Activated CD8-positive, alpha-beta T cell treated with anti-CD3 and anti-CD28 coated beads, Interleukin-2, amount 10 ng/mL, durations not matched to agents 7 days and 5 days (primary cell): ENCODE measurements around the gene ZMYND15. TPM values are rescaled to one million over a fixed set of nuclear protein-coding genes. Genes with fewer than 3 reads are reported as not detected.
"Not testable (repeated sequence)": the region's sequence is repeated elsewhere in the genome, so short reads cannot be mapped to it uniquely, and the experiment has no call there.

Source experiments
- ATAC-seq: fragments of 150-1000 bp; cut with Tn5 transposase; one replicate; pipeline ENCODE4 v1.10.0; 2021; ENCODE audit warnings: moderate library complexity
- CTCF ChIA-PET: fragments of 350-600 bp; sonication (Branson Sonifier 250); formaldehyde crosslinking; loops from one replicate; lab custom pipeline; 2021; ENCODE audit warnings: antibody characterized with exemption; lab: Charles Lee
- POLR2A ChIA-PET: fragments of 350-600 bp; sonication (Branson Sonifier 250); formaldehyde crosslinking; loops from one replicate; lab custom pipeline; 2021; ENCODE audit warnings: antibody characterized with exemption; lab: Charles Lee
- DNase-seq: peaks from one replicate; pipeline ENCODE4 v3.0.0-alpha.2; 2020
- H3K27ac Mint-ChIP-seq: one replicate; pipeline ENCODE4 v1.8.0; 2021; ENCODE audit warnings: mild to moderate bottlenecking, mixed read lengths
- H3K27me3 Mint-ChIP-seq: one replicate; pipeline ENCODE4 v1.8.0; 2021; ENCODE audit warnings: low read depth, mixed read lengths
- H3K36me3 Mint-ChIP-seq: one replicate; pipeline ENCODE4 v1.8.0; 2021; ENCODE audit warnings: low read depth, mixed read lengths
- H3K4me1 Mint-ChIP-seq: one replicate; pipeline ENCODE4 v1.8.0; 2021; ENCODE audit warnings: low read depth, mixed read lengths
- H3K4me3 Mint-ChIP-seq: one replicate; pipeline ENCODE4 v1.8.0; 2021; ENCODE audit warnings: mild to moderate bottlenecking, mixed read lengths
- H3K9me3 Mint-ChIP-seq: one replicate; pipeline ENCODE4 v1.8.0; 2022; ENCODE audit warnings: mixed read lengths; ENCODE audit not compliant: insufficient read depth
- total RNA-seq, 2 experiments: library from RNA; stranded (reverse); gene quantifications; one replicate each; pipeline ENCODE4 v1.2.3, GENCODE V29; 2021

The ZMYND15 gene, protein sequence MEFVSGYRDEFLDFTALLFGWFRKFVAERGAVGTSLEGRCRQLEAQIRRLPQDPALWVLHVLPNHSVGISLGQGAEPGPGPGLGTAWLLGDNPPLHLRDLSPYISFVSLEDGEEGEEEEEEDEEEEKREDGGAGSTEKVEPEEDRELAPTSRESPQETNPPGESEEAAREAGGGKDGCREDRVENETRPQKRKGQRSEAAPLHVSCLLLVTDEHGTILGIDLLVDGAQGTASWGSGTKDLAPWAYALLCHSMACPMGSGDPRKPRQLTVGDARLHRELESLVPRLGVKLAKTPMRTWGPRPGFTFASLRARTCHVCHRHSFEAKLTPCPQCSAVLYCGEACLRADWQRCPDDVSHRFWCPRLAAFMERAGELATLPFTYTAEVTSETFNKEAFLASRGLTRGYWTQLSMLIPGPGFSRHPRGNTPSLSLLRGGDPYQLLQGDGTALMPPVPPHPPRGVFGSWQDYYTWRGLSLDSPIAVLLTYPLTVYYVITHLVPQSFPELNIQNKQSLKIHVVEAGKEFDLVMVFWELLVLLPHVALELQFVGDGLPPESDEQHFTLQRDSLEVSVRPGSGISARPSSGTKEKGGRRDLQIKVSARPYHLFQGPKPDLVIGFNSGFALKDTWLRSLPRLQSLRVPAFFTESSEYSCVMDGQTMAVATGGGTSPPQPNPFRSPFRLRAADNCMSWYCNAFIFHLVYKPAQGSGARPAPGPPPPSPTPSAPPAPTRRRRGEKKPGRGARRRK
- total RNA-seq = not detected

- Mint-ChIP-seq H3K27ac (peak within 1 kb of the TSS; percentile 57), H3K27me3 (peaks cover 19% of the 10 kb centered on the region), H3K9me3 (no peaks in the 10 kb centered on the region), H3K4me1 (peaks cover 23% of the 10 kb centered on the region), H3K36me3 (no peaks in the 10 kb centered on the region), H3K4me3 (peak within 1 kb of the TSS; percentile 77)
- CTCF ChIA-PET = interaction anchor here (2.0 kb wide), 1 partner anchor 51 kb away, joined by 9 read pairs; no protein-coding TSS in a partner anchor
- peak; percentile 59 for DNase-seq
- ATAC-seq = peak; percentile 81
- POLR2A ChIA-PET = no interaction called here
Observed at GRCh38 chr17:4739122-4740024, at the start of gene ZMYND15, which contains the start of gene CXCL16. ZMYND15 (plus strand) TSS chr17:4739833; CDS start chr17:4740549, 716 bp downstream. CXCL16 (minus strand) TSS chr17:4739928; CDS start chr17:4739339, 589 bp downstream.

GRCh38 chr17:4689872-4690271 lies 49.8 kb upstream of the ZMYND15 start:
- not testable (repeated sequence) for H3K4me3 Mint-ChIP-seq
- H3K36me3 Mint-ChIP-seq = peaks cover 58% of the 10 kb centered on the region

DNA sequence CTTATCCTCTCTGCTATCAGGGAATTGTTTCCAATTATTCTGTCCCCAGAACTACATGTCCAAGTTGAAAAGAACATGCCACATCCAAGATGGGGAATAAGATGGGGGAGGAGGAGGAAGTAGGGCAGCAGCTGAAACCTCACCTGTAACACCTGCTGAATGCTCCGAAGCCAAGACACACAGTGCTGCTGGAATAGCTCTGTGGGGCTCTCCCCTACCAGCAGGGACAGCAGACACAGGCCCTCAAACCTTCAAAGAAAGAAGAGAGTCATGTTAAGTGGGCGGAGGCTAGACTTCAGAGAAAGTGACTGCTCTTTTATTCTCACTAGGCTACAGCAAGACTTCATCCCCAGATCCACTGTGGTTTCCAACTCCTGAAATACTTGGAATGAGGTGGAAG lies 48.9 kb upstream of the ZMYND15 start:
- Mint-ChIP-seq H3K9me3 (no peaks in the 10 kb centered on the region), H3K36me3 (peaks cover 56% of the 10 kb centered on the region), H3K27ac (no peak overlapping the region), H3K4me1 (peaks cover 2% of the 10 kb centered on the region), H3K27me3 (no peaks in the 10 kb centered on the region), H3K4me3 (no peak overlapping the region)
- ATAC-seq (no peak), DNase-seq (no peak)
- CTCF ChIA-PET = no interaction called here
- POLR2A ChIA-PET = interaction anchor here (2.4 kb wide), 1 partner anchor 12 kb away, joined by 8 read pairs; no protein-coding TSS in a partner anchor

More at GRCh38 chr17:4689872-4690271, 49.8 kb upstream of the ZMYND15 start:
- CTCF ChIA-PET, ATAC-seq, H3K27me3 Mint-ChIP-seq, DNase-seq, H3K4me1 Mint-ChIP-seq, H3K27ac Mint-ChIP-seq, H3K9me3 Mint-ChIP-seq: not testable (repeated sequence)
- POLR2A ChIA-PET = interaction anchor here (2.4 kb wide), 1 partner anchor 13 kb away, joined by 8 read pairs; no protein-coding TSS in a partner anchor

- no peak for ATAC-seq
- H3K4me1 Mint-ChIP-seq = peaks cover 12% of the 10 kb centered on the region
- no peak overlapping the region for H3K27ac Mint-ChIP-seq
- no peaks in the 10 kb centered on the region for H3K27me3 Mint-ChIP-seq
- CTCF ChIA-PET = no interaction called here
- H3K9me3 Mint-ChIP-seq = no peaks in the 10 kb centered on the region
- no peak for DNase-seq
- H3K36me3 Mint-ChIP-seq = peaks cover 60% of the 10 kb centered on the region
- H3K4me3 Mint-ChIP-seq = no peak overlapping the region
- POLR2A ChIA-PET = interaction anchor here (2.4 kb wide), 1 partner anchor 11 kb away, joined by 8 read pairs; no protein-coding TSS in a partner anchor
Observed at GRCh38 chr17:4691686-4692085, 47.9 kb upstream of the ZMYND15 start.

DNA sequence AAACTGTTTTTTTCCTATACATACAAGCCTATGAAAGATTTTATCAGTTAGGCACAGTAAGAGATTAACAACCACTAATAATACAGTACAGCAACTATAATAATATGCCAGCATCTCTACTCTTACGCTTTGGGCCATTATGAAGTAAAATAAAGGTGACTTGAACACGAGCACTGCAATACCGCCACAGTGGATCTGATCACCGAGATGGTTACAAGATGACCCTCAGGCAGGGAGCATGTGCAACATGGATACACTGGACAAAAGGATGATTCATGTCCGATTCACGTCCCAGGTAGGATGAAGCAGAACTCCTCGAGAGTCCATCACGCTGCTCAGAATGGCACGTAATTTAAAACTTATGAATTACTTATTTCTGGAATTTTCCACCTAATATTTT lies 46.2 kb upstream of the ZMYND15 start:
- Mint-ChIP-seq H3K27ac (no peak overlapping the region), H3K36me3 (peaks cover 57% of the 10 kb centered on the region), H3K27me3 (no peaks in the 10 kb centered on the region), H3K4me1 (peaks cover 16% of the 10 kb centered on the region), H3K9me3 (no peaks in the 10 kb centered on the region), H3K4me3 (no peak overlapping the region)
- DNase-seq = no peak
- ChIA-PET POLR2A (no interaction called here), CTCF (no interaction called here)
- ATAC-seq = no peak

DNA sequence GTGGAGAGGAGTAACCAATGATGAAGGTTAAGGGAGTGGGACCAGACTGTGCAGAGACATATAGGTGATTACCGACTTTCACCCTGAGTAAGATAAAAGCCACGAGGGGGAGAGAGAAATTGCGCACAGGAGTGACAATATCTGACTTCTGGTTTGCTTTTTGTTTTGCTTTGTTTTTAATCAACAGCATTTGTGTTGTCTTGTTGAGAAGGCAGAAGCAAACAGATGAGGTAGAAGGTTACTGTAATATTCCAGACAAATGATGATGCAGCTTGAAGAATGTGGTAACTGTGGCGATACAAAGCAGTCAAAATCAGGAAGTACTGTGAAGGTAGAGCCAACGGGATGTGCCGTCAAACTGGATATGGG lies 43.2 kb upstream of the ZMYND15 start:
- Mint-ChIP-seq H3K27ac (peak overlapping the region; percentile 77), H3K9me3 (no peaks in the 10 kb centered on the region), H3K36me3 (peaks cover 33% of the 10 kb centered on the region), H3K4me3 (peak overlapping the region; percentile 17), H3K27me3 (no peaks in the 10 kb centered on the region), H3K4me1 (peaks cover 23% of the 10 kb centered on the region)
- no peak for DNase-seq
- ChIA-PET CTCF (interaction anchor here (0.9 to 1.0 kb wide), 2 partner anchors 14 to 207 kb away, joined by 3 read pairs; partner anchors contain the start of genes ARRB2 and CHRNE), POLR2A (no interaction called here)
- peak; percentile 80 for ATAC-seq

- H3K4me3 Mint-ChIP-seq, DNase-seq, H3K27ac Mint-ChIP-seq, CTCF ChIA-PET, H3K9me3 Mint-ChIP-seq, POLR2A ChIA-PET, ATAC-seq, H3K27me3 Mint-ChIP-seq: not testable (repeated sequence)
- Mint-ChIP-seq H3K36me3 (peaks cover 22% of the 10 kb centered on the region), H3K4me1 (peaks cover 46% of the 10 kb centered on the region)
Observed at GRCh38 chr17:4699401-4700056, 40.1 kb upstream of the ZMYND15 start.

- Mint-ChIP-seq H3K4me3 (no peak overlapping the region), H3K4me1 (peaks cover 54% of the 10 kb centered on the region), H3K36me3 (peaks cover 28% of the 10 kb centered on the region), H3K9me3 (no peaks in the 10 kb centered on the region), H3K27me3 (no peaks in the 10 kb centered on the region), H3K27ac (no peak overlapping the region)
- ATAC-seq = no peak
- ChIA-PET CTCF (interaction anchor here (0.8 to 1.3 kb wide), 2 partner anchors 9 to 89 kb away, joined by 4 read pairs; partner anchors contain the start of gene ARRB2), POLR2A (interaction anchor here (0.7 kb wide), 1 partner anchor 9 kb away, joined by 3 read pairs; the partner anchor contains the start of gene ARRB2)
- no peak for DNase-seq
Observed at GRCh38 chr17:4701116-4701515, 38.5 kb upstream of the ZMYND15 start.

- H3K4me3 Mint-ChIP-seq = peak overlapping the region; percentile 88
- no peaks in the 10 kb centered on the region for H3K27me3 Mint-ChIP-seq
- CTCF ChIA-PET = interaction anchor here (1.0 to 2.1 kb wide), 5 partner anchors 11 to 277 kb away, joined by 3 to 6 read pairs (median 5); no protein-coding TSS in a partner anchor
- peaks cover 56% of the 10 kb centered on the region for H3K4me1 Mint-ChIP-seq
- peak overlapping the region; percentile 99 for H3K27ac Mint-ChIP-seq
- peaks cover 21% of the 10 kb centered on the region for H3K36me3 Mint-ChIP-seq
- no peak for DNase-seq
- no peaks in the 10 kb centered on the region for H3K9me3 Mint-ChIP-seq
- no peak for ATAC-seq
- POLR2A ChIA-PET = interaction anchor here (0.9 to 1.6 kb wide), 9 partner anchors 9 to 196 kb away, joined by 3 to 9 read pairs (median 4); partner anchors contain the start of genes C17orf107, GLTPD2, MED11 and PLD2
Observed at GRCh38 chr17:4703330-4703691, 36.3 kb upstream of the ZMYND15 start.

- H3K27me3 Mint-ChIP-seq, CTCF ChIA-PET, ATAC-seq, POLR2A ChIA-PET, H3K9me3 Mint-ChIP-seq, DNase-seq: not testable (repeated sequence)
- Mint-ChIP-seq H3K36me3 (peaks cover 25% of the 10 kb centered on the region), H3K27ac (peak overlapping the region; percentile 99), H3K4me1 (peaks cover 61% of the 10 kb centered on the region), H3K4me3 (peak overlapping the region; percentile 88)
Observed at GRCh38 chr17:4704574-4704907, 35.1 kb upstream of the ZMYND15 start.
